HEK293 (cell line): ENCODE measurements around the gene DHX57.

Source experiments
- CTCF ChIA-PET: fragments of 350-600 bp; formaldehyde crosslinking; extraction: SDS; loops from one replicate; lab custom pipeline; 2021; ENCODE audit warnings: antibody characterized with exemption; lab: Yijun Ruan, JAX
- POLR2A ChIA-PET: fragments of 300-600 bp; formaldehyde crosslinking; extraction: SDS; loops from one replicate; lab custom pipeline; 2020; ENCODE audit warnings: antibody characterized with exemption, inconsistent platforms; lab: Yijun Ruan, JAX
- H3K27ac ChIP-seq: fragments of 200-500 bp; sonication (Bioruptor generic); 2 replicates; pipeline ENCODE4 v1.5.1; 2014; ENCODE audit warnings: low read depth, low read length, control low read depth, inconsistent platforms; ENCODE audit errors: extremely low read depth
- H3K36me3 ChIP-seq, 2 experiments: fragments of 200-500 bp in 1 of 2; sonication (Bioruptor generic) in 1 of 2; 1 replicate in 1 of 2; 2 replicates in 1 of 2; pipeline ENCODE4 v1.5.1; 2014 to 2017; ENCODE audit warnings: inconsistent platforms in 2 of 2, low read length in 2 of 2; ENCODE audit not compliant: control insufficient read depth in 2 of 2, insufficient read depth in 1 of 2
- H3K4me1 ChIP-seq: fragments of 200-500 bp; sonication (Bioruptor generic); 2 replicates; pipeline ENCODE4 v1.5.1; 2014; ENCODE audit warnings: mild to moderate bottlenecking, low read length, inconsistent platforms; ENCODE audit not compliant: control insufficient read depth, insufficient read depth
- H3K4me3 ChIP-seq: 2 replicates; pipeline ENCODE4 v1.5.1; 2011; ENCODE audit warnings: low read depth, mild to moderate bottlenecking, control low read depth, low read length, moderate library complexity
- H3K9me3 ChIP-seq: fragments of 200-500 bp; sonication (Bioruptor generic); 2 replicates; pipeline ENCODE4 v1.5.1; 2014; ENCODE audit warnings: low read depth, low read length, inconsistent platforms; ENCODE audit not compliant: control insufficient read depth, insufficient read depth
- GFI1B ChIP-seq: fragments of 450-650 bp; formaldehyde crosslinking; IDR thresholded peaks from 2 replicates; pipeline ENCODE4 v1.5.1; 2016; ENCODE audit warnings: missing biosample characterization, missing genetic modification characterization
- PRDM1 ChIP-seq: fragments of 450-650 bp; formaldehyde crosslinking; IDR thresholded peaks from 2 replicates; pipeline ENCODE4; 2016; ENCODE audit warnings: missing biosample characterization, missing genetic modification characterization
- TSHZ1 ChIP-seq: fragments of 450-650 bp; formaldehyde crosslinking; IDR thresholded peaks from 2 replicates; pipeline ENCODE4 v1.5.1; 2016; ENCODE audit warnings: missing biosample characterization, missing genetic modification characterization, borderline replicate concordance
- YY2 ChIP-seq: fragments of 450-650 bp; formaldehyde crosslinking; IDR thresholded peaks from 2 replicates; pipeline ENCODE4 v1.5.1; 2016; ENCODE audit warnings: missing biosample characterization, missing genetic modification characterization
- ZBTB11 ChIP-seq: fragments of 450-650 bp; formaldehyde crosslinking; conservative IDR thresholded peaks from 2 replicates; pipeline ENCODE4 v1.5.1; 2016; ENCODE audit warnings: low read depth, missing biosample characterization, missing genetic modification characterization
- ZBTB6 ChIP-seq: fragments of 450-650 bp; formaldehyde crosslinking; IDR thresholded peaks from 2 replicates; pipeline ENCODE4 v1.5.1; 2017; ENCODE audit warnings: missing biosample characterization, missing genetic modification characterization
- ZNF18 ChIP-seq: fragments of 450-650 bp; formaldehyde crosslinking; IDR thresholded peaks from 2 replicates; pipeline ENCODE4 v1.5.1; 2016; ENCODE audit warnings: missing biosample characterization, missing genetic modification characterization
- ZNF221 ChIP-seq: fragments of 450-650 bp; formaldehyde crosslinking; IDR thresholded peaks from 2 replicates; pipeline ENCODE4 v1.5.1; 2017; ENCODE audit warnings: missing biosample characterization, missing genetic modification characterization, borderline replicate concordance
- ZNF354C ChIP-seq: fragments of 450-650 bp; formaldehyde crosslinking; IDR thresholded peaks from 2 replicates; pipeline ENCODE4 v1.5.1; 2016; ENCODE audit warnings: missing biosample characterization, missing genetic modification characterization, low read depth, borderline replicate concordance
- ZNF449 ChIP-seq: fragments of 450-650 bp; formaldehyde crosslinking; IDR thresholded peaks from 2 replicates; pipeline ENCODE4 v1.5.1; 2017; ENCODE audit warnings: missing biosample characterization, mild to moderate bottlenecking, missing genetic modification characterization, moderate library complexity
- ZNF473 ChIP-seq: fragments of 450-650 bp; formaldehyde crosslinking; IDR thresholded peaks from 2 replicates; pipeline ENCODE4 v1.5.1; 2017; ENCODE audit warnings: missing biosample characterization, missing genetic modification characterization
- ZNF624 ChIP-seq: fragments of 450-650 bp; formaldehyde crosslinking; IDR thresholded peaks from 2 replicates; pipeline ENCODE4 v1.5.1; 2017; ENCODE audit warnings: missing biosample characterization, missing genetic modification characterization
- ZNF747 ChIP-seq: fragments of 450-650 bp; formaldehyde crosslinking; IDR thresholded peaks from 2 replicates; pipeline ENCODE4 v1.5.1; 2016; ENCODE audit warnings: missing biosample characterization, missing genetic modification characterization
- ZNF76 ChIP-seq: fragments of 450-650 bp; formaldehyde crosslinking; IDR thresholded peaks from 2 replicates; pipeline ENCODE4; 2016; ENCODE audit warnings: low read depth, missing biosample characterization, missing genetic modification characterization, borderline replicate concordance
- ZSCAN23 ChIP-seq: fragments of 450-650 bp; formaldehyde crosslinking; IDR thresholded peaks from 2 replicates; pipeline ENCODE4 v1.5.1; 2016; ENCODE audit warnings: missing biosample characterization, missing genetic modification characterization
- TF ChIP-seq, protein P1 (sequence below): fragments of 450-650 bp; formaldehyde crosslinking; IDR thresholded peaks from 2 replicates; pipeline ENCODE4 v1.5.1; 2016; ENCODE audit warnings: missing biosample characterization, missing genetic modification characterization
- TF ChIP-seq, protein P2 (sequence below): fragments of 450-650 bp; formaldehyde crosslinking; IDR thresholded peaks from 2 replicates; pipeline ENCODE4 v1.5.1; 2017; ENCODE audit warnings: missing biosample characterization, missing genetic modification characterization

The DHX57 gene

GRCh38 chr2:38900726-38901125 lies 25.0 kb upstream of the DHX57 start (continued):
- TF ChIP-seq TSHZ1, result no peak
- no peak for TF ChIP-seq ZBTB6 (tag by site-specific recombination)
- no peak for TF ChIP-seq ZNF76 (tag by site-specific recombination)
- no peak for TF ChIP-seq YY2 (tag by site-specific recombination)
- TF ChIP-seq ZNF624 (tag by site-specific recombination), result no peak
- no peak for TF ChIP-seq ZNF473 (tag by site-specific recombination)

DNA sequence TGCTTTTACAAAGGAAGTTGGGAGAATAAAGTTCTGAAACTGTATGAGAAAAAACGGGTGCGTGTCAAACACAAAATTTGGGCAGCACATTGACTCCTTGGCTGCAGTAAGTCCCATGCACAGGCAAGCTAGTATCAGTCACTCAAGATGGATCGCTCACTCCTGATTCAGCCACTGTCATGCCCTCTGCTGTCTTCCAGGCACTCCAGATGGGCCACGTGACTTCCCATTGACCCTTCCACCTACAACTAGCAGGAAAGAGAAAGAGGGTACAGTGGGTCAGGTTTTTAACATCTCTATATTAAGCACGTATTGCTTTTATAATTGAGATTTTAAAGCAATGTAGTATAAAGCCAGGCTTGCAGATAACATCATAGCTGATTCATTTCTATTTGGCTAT lies 22.5 kb upstream of the DHX57 start:
- Histone ChIP-seq H3K9me3 (no peaks in the 10 kb centered on the region), H3K4me3 (no peak overlapping the region), H3K36me3 (no peaks in the 10 kb centered on the region), H3K4me1 (no peaks in the 10 kb centered on the region), H3K27ac (no peak overlapping the region)
- POLR2A ChIA-PET, result no interaction called here
- CTCF ChIA-PET, result interaction anchor here (1.4 to 1.9 kb wide), 2 partner anchors 11 to 49 kb away, joined by 6 read pairs; no protein-coding TSS in a partner anchor
- TF ChIP-seq ZNF18 (tag by site-specific recombination), result no peak
- no peak for TF ChIP-seq ZBTB11 (tag by site-specific recombination)
- TF ChIP-seq ZNF221 (tag by site-specific recombination), result no peak
- TF ChIP-seq ZNF354C (tag by site-specific recombination), result no peak
- no peak for TF ChIP-seq PRDM1 (tag by site-specific recombination)
- no peak for TF ChIP-seq TSHZ1
- no peak for TF ChIP-seq ZSCAN23 (tag by site-specific recombination)
- TF ChIP-seq GFI1B (tag by site-specific recombination), result no peak
- no peak for TF ChIP-seq ZNF449
- TF ChIP-seq, protein P1, sequence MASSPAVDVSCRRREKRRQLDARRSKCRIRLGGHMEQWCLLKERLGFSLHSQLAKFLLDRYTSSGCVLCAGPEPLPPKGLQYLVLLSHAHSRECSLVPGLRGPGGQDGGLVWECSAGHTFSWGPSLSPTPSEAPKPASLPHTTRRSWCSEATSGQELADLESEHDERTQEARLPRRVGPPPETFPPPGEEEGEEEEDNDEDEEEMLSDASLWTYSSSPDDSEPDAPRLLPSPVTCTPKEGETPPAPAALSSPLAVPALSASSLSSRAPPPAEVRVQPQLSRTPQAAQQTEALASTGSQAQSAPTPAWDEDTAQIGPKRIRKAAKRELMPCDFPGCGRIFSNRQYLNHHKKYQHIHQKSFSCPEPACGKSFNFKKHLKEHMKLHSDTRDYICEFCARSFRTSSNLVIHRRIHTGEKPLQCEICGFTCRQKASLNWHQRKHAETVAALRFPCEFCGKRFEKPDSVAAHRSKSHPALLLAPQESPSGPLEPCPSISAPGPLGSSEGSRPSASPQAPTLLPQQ (tag by site-specific recombination), result no peak
- TF ChIP-seq, protein P2, sequence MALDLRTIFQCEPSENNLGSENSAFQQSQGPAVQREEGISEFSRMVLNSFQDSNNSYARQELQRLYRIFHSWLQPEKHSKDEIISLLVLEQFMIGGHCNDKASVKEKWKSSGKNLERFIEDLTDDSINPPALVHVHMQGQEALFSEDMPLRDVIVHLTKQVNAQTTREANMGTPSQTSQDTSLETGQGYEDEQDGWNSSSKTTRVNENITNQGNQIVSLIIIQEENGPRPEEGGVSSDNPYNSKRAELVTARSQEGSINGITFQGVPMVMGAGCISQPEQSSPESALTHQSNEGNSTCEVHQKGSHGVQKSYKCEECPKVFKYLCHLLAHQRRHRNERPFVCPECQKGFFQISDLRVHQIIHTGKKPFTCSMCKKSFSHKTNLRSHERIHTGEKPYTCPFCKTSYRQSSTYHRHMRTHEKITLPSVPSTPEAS (tag by site-specific recombination), result no peak
- TF ChIP-seq ZNF747, result no peak
